ENCODE measurements around the gene ZNF117. TPM values are rescaled to one million over a fixed set of nuclear protein-coding genes. Genes with fewer than 3 reads are reported as not detected.
"Not testable (repeated sequence)": the region's sequence is repeated elsewhere in the genome, so short reads cannot be mapped to it uniquely, and the experiment has no call there.

The ZNF117 gene
- total RNA-seq, 3 donors from 2014 or later = 0.82 to 1.8 (median 1.7) TPM

DNA sequence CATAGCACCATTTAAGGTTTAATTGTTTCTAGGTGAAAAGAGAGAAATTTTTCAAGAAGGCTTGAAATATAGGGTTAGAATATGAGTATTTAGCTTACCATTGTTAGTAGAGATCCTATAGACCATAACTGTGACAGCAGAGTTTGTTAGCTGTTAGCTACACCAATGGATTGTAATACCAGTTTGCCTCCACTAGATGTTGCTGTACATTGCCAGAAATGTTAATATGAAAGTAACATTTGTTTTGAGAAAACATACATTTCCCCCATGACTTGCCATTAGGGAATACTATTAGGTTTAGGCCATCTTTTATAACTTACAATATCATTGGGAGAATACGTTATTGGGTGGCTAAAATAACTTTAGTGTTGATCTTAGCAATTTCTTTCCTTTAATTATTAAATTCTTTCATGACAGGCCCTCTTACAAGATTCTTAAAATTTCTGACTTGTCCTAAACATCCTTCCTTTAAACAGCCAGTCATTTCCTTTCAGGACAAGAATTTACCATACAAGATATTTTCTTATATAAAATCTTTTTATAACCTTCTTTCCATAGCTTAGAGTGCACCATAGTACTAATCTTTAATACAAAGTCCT, 39.5 kb downstream of the ZNF117 start:
- ATAC-seq (peak in 1 of 2 donors; percentile 34), DNase-seq (no peak)
- H3K4me3 Mint-ChIP-seq = no peak overlapping the region
- H3K9me3 Mint-ChIP-seq = no peaks in the 10 kb centered on the region
- H3K4me1 Mint-ChIP-seq (ENCODE audit: low read depth) = peaks cover 3% of the 10 kb centered on the region
- H3K36me3 Mint-ChIP-seq (ENCODE audit: insufficient read depth) = no peaks in the 10 kb centered on the region
- peaks cover 48% of the 10 kb centered on the region for H3K27me3 Mint-ChIP-seq (ENCODE audit: low read depth)

DNA sequence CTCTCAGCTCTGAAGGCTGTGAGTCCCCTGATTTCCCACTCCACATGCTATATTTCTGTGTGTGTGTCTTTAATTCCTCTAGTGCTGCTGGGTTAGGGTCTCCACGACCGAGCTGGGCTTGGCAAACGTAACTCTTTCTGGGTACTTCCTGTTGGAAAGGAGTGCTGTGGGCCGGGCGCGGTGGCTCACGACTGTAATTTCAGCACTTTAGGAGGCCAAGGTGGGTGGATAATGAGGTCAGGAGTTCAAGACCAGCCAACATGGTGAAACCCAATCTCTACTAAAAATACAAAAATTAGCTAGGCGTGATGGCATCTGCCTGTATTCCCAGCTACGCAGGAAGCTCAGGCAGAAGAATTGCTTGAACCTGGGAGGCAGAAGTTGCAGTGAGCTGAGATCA, 40.2 kb downstream of the ZNF117 start:
- not testable (repeated sequence) for H3K4me1 Mint-ChIP-seq (ENCODE audit: low read depth); DNase-seq; ATAC-seq; H3K36me3 Mint-ChIP-seq (ENCODE audit: insufficient read depth); H3K9me3 Mint-ChIP-seq; H3K4me3 Mint-ChIP-seq
- H3K27me3 Mint-ChIP-seq (ENCODE audit: low read depth) = peaks cover 53% of the 10 kb centered on the region

DNA sequence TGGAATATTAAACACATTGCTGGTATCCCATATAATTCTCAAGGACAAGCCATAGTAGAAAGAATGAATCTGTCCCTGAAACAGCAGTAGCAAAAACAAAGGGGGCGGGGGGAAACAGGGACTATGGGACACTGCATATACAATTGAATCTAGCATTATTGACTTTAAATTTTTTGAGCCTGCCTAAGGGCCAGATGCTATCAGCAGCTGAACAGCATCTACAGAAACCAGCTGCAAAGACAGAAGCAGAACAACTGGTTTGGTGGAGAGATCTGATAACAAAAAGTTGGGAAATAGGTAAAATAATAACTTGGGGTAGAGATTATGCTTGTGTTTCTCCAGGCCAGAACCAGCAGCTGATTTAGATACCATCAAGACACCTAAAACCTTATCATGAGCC, 42.1 kb downstream of the ZNF117 start:
- not testable (repeated sequence) for H3K4me3 Mint-ChIP-seq; ATAC-seq; H3K4me1 Mint-ChIP-seq (ENCODE audit: low read depth); H3K36me3 Mint-ChIP-seq (ENCODE audit: insufficient read depth); H3K9me3 Mint-ChIP-seq; DNase-seq
- H3K27me3 Mint-ChIP-seq (ENCODE audit: low read depth) = peaks cover 67% of the 10 kb centered on the region

DNA sequence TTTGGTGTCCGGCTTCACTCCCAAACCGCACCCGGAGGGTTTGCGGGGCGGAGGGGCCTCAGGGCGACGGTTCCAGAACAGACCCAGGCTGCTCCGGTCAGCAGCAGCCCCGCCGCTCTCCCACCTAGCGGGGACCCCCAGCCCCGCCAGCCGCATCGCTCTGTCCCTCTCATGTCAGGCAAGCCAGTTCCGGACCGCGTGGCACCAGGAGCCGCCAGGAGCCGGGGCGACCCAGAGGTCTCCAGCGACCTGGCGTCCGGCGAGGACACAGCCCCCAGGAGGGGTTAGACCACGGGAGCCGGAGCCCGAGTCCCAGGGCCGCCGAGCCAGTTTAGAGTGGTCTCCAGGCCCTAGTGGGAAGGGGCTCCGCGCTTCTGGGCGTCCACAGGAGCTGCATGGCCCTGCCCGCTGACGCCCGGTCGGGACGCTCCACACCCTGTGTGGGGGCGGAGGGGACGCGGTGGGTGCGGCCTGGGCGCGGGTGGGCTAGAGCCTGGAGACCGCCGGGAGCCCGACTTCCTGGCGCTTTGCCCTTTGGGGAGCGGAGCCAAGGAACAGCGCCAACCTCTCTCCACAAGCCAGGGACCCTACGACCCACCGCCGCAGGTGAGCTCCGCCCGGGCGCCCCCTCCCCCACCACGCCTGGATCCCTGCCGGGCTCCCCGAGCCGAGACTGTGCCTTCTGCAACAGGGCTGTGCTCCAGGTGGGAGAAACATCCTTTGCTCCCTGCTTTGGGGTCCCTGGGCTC, 43.4 kb downstream of the ZNF117 start:
- H3K27me3 Mint-ChIP-seq (ENCODE audit: low read depth) = peaks cover 68% of the 10 kb centered on the region
- DNase-seq (no peak), ATAC-seq (peak in 1 of 2 donors; percentile 27)
- H3K9me3 Mint-ChIP-seq = no peaks in the 10 kb centered on the region
- no peak overlapping the region for H3K4me3 Mint-ChIP-seq
- peaks cover 3% of the 10 kb centered on the region for H3K4me1 Mint-ChIP-seq (ENCODE audit: low read depth)
- H3K36me3 Mint-ChIP-seq (ENCODE audit: insufficient read depth) = no peaks in the 10 kb centered on the region

DNA sequence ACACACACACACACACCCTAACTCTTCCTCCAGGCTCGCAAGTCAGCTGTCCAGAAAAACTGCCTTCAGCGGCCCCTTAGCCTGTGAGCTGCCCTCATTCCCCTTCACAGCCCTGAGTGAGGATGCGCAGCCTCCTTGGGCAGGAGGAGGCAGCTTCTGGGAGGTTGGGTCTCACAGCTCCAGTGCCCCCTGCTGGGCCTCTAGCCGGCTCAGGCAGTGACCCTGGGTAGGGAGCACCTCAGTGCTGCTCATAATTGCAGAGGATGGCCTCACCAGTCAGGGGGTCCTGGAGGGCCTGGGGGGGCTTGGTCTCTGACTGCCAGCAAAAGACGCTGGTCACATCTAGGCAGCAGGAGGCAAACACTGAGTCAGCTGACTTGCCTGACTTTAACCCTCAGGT, 44.1 kb downstream of the ZNF117 start:
- Mint-ChIP-seq H3K4me3 (no peak overlapping the region), H3K27me3 (ENCODE audit: low read depth) (peaks cover 64% of the 10 kb centered on the region), H3K9me3 (no peaks in the 10 kb centered on the region), H3K36me3 (ENCODE audit: insufficient read depth) (no peaks in the 10 kb centered on the region), H3K4me1 (ENCODE audit: low read depth) (peaks cover 3% of the 10 kb centered on the region)
- ATAC-seq (peak; percentile 40 to 52), DNase-seq (no peak)

DNA sequence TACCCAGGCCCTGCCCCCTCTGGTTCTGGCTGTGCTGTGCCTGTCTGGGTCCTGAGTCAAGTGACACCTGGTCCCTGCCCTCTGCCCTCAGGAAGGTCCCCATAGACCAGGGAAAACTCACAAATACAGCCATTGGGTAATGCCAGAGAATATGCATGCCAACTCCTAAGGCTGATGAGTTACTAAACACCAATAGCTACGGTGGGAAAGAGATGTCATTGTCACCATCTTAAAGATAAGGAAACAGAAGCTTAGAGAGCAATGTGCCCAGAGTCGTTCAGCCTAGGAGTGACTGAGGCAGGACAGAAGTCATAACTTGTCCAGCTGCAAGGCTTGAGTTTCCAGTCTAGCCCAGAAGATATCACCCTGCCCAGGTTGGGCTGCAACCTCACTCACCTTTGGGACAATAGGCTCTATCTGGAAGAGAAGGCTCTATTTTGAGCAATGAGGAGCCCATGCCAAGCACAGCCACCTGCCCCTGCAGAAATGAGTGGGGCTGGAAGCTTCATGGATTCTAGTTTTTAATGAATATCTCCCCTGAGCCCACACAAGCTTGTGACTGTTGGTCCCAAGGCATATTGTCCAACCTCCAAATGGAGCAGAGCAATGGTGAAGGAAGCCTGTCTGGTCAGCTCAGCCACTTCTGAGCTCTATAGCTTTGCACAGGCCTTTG, 45.2 kb downstream of the ZNF117 start:
- Mint-ChIP-seq H3K4me3 (no peak overlapping the region), H3K36me3 (ENCODE audit: insufficient read depth) (no peaks in the 10 kb centered on the region), H3K9me3 (no peaks in the 10 kb centered on the region), H3K4me1 (ENCODE audit: low read depth) (peaks cover 2% of the 10 kb centered on the region), H3K27me3 (ENCODE audit: low read depth) (peaks cover 58% of the 10 kb centered on the region)
- no peak for DNase-seq
- no peak for ATAC-seq

DNA sequence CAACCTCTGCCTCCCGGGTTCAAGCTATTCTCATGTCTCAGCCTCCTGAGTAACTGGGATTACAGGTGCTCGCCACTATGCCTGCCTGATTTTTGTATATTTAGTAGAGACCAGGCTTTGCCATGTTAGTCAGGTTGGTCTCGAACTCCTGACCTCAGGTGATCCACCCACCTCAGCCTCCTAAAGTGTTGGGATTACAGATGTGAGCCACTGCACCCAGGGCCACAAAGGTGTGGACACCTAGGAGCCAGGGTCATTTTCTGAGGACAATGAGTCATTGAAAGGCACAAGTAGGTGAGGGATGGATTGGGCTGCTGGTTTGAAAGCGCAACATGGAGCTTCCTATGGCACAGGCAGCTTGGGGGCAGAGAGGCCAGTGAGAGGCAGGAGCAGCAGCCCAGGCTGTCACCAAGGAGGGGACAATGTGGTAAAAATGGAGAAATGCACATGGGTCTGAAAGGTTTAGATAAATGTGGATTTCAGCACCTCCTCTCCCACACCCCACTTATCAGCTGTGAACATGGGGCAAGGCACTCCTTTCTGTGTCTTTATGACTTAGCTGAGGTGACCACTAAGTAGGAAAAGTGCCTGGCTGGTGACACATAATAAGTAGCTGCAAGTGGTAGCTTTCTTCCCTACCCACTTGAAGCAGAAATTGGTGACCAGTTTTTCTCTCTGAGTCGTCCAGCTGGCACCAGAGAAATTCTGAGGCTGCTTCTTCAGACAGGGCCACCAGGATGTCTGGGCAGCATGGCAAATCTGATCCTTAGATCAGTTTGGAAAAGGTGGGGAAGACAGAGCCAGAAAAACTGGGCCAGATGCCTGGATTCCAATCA, 46.0 kb downstream of the ZNF117 start:
- not testable (repeated sequence) for H3K9me3 Mint-ChIP-seq; H3K36me3 Mint-ChIP-seq (ENCODE audit: insufficient read depth); DNase-seq; H3K4me3 Mint-ChIP-seq; H3K4me1 Mint-ChIP-seq (ENCODE audit: low read depth); ATAC-seq
- H3K27me3 Mint-ChIP-seq (ENCODE audit: low read depth) = peaks cover 51% of the 10 kb centered on the region

DNA sequence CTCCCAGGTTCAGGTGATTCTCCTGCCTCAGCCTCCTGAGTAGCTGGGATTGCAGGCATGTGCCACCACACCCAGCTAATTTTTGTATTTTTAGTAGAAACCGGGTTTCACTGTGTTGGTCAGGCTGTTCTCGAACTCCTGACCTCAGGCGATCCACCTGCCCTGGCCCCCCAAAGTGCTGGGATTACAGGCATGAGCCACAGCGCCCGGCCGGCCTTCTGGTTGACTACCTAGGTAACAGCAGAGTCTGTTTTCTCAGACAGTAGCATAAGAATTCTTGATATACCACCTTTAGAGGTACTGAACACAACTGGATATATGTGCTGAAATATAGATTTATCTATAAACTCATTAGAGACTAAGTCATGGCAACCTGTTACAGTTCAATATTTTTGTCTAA, 50.8 kb downstream of the ZNF117 start:
- not testable (repeated sequence) for H3K9me3 Mint-ChIP-seq; ATAC-seq; H3K4me3 Mint-ChIP-seq; H3K36me3 Mint-ChIP-seq (ENCODE audit: insufficient read depth); DNase-seq; H3K4me1 Mint-ChIP-seq (ENCODE audit: low read depth)
- peaks cover 14% of the 10 kb centered on the region for H3K27me3 Mint-ChIP-seq (ENCODE audit: low read depth)

DNA sequence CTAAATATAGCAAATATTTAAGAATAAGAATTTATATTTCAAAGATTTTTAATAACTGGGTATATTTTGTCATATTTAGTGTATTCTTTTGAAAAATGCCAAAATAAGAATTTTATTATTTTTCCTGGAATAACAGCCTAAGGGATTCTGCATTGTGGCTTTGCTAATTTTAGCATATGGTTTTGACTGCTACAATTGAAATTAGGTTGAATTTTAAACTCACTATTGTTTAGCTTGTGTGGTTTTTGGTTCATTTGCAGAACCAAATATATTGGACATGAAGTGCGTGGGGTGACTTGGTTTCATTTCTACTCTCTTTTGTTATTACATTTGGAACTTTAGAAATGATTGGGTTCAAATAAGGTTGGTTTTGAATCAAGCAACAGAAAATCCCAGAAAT, 52.3 kb downstream of the ZNF117 start:
- no peak for ATAC-seq
- Mint-ChIP-seq H3K36me3 (ENCODE audit: insufficient read depth) (peaks cover 4% of the 10 kb centered on the region), H3K4me1 (ENCODE audit: low read depth) (no peaks in the 10 kb centered on the region), H3K27me3 (ENCODE audit: low read depth) (peaks cover 2% of the 10 kb centered on the region), H3K4me3 (no peak overlapping the region), H3K9me3 (peaks cover 7% of the 10 kb centered on the region)
- no peak for DNase-seq

DNA sequence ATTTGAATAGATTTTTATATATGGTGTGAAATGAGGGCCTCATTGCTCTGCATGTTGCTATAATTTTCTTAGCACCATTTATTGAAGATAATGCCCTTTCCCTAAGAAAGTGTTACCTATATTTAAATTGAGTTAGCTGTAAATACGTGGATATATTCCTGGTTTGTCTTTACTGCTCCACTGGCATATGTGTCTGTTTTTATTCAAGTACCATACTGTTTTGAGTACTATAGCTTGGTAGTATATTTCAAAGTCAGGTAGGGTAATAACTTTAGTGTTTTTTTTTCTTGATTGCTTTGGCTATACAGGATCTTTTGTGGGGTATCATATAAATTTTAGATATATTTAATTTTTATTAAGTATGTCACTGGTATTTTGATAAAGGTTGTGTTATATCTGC, 56.4 kb downstream of the ZNF117 start:
- Mint-ChIP-seq H3K36me3 (ENCODE audit: insufficient read depth) (peaks cover 9% of the 10 kb centered on the region), H3K4me3 (no peak overlapping the region), H3K9me3 (peaks cover 11% of the 10 kb centered on the region), H3K27me3 (ENCODE audit: low read depth) (no peaks in the 10 kb centered on the region), H3K4me1 (ENCODE audit: low read depth) (no peaks in the 10 kb centered on the region)
- DNase-seq = no peak
- ATAC-seq = no peak

DNA sequence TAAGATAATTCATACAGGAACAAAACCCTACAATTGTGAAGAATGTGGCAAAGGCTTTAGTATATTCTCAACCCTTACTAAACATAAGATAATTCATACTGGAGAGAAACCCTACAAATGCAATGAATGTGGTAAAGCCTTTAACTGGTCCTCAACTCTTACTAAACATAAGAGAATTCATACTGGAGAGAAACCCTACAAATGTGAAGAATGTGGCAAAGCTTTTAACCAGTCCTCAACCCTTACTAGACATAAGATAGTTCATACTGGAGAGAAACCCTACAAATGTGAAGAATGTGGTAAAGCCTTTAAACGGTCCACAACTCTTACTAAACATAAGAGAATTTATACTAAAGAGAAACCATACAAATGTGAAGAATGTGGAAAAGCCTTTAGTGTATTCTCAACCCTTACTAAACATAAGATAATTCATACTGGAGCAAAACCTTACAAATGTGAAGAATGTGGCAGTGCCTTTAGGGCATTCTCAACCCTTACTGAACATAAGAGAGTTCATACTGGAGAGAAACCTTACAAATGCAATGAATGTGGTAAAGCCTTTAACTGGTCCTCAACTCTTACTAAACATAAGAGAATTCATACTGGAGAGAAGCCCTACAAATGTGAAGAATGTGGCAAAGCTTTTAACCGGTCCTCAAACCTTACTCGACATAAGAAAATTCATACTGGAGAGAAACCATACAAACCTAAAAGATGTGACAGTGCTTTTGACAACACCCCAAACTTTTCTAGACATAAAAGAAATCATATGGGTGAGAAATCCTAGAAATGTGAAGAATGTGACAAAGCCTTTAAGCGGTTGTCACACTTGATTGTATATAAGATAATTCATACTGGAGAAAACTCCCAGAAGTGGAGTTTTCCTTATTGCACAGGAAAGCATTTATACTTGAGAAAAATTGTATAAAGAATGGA, 62.3 kb downstream of the ZNF117 start:
- not testable (repeated sequence) for H3K4me1 Mint-ChIP-seq (ENCODE audit: low read depth); ATAC-seq; H3K27me3 Mint-ChIP-seq (ENCODE audit: low read depth); H3K4me3 Mint-ChIP-seq; DNase-seq
- peaks cover 36% of the 10 kb centered on the region for H3K9me3 Mint-ChIP-seq
- peaks cover 54% of the 10 kb centered on the region for H3K36me3 Mint-ChIP-seq (ENCODE audit: insufficient read depth)

All from activated T-cell treated with anti-CD3 and anti-CD28 coated beads, Interleukin-2, amount 50 U/mL, for 4 hours (primary cell).